ENCODE results near the gene MSRB3.
"Not testable (repeated sequence)": the region's sequence is repeated elsewhere in the genome, so short reads cannot be mapped to it uniquely, and the experiment has no call there.

MSRB3 gene

DNA sequence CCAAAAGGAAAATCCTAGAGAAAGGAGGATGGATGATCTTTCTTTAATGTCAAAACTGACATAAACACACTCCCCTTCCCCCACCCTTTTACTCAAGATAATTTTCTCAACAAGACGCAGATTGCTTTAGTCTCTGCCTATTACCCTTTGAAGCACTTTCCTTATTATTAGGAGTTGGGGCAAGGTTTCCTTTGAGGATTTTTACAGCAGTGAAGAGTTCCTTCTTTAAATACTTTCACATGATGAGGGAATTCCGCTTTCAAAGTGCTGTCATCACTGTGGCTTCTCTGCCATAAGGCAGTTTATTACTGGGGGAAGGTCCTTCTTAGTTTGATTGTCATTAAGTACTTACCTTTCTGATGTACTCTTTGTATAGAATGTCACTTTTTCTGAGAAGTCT is 172.1 kb downstream of the MSRB3 start:
- DNase-seq (ENCODE audit: low read depth in 3 of 3, low spot score in 1 of 3), result no peak

DNA sequence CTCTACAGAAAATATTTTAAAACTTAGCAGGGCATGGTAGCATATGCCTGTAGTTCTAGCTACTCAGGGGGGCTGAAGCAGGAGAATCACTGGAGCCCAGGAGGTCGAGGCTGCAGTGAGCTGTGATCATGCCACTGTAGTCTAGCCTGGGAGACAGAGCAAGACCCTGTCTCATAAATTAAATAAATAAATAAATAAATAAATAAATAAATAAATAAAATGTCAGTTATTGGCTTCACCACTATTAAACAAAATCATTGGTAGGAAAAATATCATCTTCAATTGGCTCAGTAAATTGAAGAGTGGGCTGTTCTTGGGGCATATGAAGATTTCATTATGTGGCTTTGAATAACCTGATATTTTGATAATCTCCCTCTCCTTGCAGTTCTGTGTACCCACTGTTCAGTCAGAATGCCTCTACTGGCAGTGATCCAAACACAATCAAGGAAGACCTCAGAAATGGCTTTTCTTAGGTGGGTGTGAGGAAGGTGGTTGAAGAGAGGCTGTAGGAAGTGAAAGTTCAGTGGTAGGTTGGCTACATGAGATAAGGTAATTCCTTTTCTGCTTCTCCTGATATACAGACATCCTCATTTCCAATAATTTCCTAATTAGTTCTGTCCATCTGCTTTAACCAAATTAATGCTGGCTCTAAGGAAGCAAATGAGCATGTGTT is 175.8 kb downstream of the MSRB3 start:
- no peak for DNase-seq (ENCODE audit: low read depth in 3 of 3, low spot score in 1 of 3)

GRCh38 chr12:65457341-65457740 is 178.9 kb downstream of the MSRB3 start:
- not testable (repeated sequence) for DNase-seq (ENCODE audit: low read depth in 3 of 3, low spot score in 1 of 3)

GRCh38 chr12:65458718-65459117 is 180.2 kb downstream of the MSRB3 start:
- no peak for DNase-seq (ENCODE audit: low read depth in 3 of 3, low spot score in 1 of 3)

GRCh38 chr12:65459545-65459944 is 181.1 kb downstream of the MSRB3 start:
- no peak for DNase-seq (ENCODE audit: low read depth in 3 of 3, low spot score in 1 of 3)

GRCh38 chr12:65460063-65460462 is 181.6 kb downstream of the MSRB3 start:
- DNase-seq (ENCODE audit: low read depth in 3 of 3, low spot score in 1 of 3), result no peak

DNA sequence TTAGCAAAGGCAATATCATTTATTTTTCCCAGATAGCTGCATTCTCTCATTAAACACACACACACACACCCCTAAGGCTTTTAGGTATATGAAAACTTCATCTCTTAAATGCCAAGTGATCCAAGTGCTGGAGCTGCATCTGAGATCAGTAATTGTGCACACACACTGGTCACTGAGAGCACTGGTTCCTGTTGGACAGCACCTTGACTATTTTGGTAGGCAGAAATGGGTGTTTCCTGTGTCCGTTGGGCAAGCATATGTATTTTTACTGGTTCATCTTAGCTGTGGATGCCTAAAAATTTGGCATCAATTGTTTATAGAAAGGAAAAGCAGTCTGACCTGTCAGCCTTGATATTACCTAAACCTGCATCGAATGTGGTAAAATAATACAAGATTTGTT is 182.5 kb downstream of the MSRB3 start:
- no peak for DNase-seq (ENCODE audit: low read depth in 3 of 3, low spot score in 1 of 3)

DNA sequence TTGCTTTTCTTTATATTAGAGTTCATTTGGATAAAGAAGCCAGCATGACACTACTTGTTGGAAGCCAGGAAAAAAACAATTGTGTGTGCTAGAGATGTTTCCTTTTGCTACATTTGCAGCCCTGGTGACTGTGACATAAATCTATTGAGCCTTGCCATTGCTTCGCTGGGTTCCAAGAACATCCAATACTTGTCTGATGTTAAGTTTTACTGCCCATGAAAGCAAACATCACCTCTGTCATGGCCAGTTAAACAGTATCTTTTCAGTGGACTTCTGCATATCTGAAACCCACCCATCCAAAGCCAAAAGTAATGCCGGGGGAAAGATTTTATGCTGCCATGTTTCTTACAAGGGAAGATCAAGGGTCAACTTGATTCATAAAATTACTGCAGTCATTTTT is 184.0 kb downstream of the MSRB3 start:
- DNase-seq (ENCODE audit: low read depth in 3 of 3, low spot score in 1 of 3), result no peak

GRCh38 chr12:65463082-65463481 is 184.6 kb downstream of the MSRB3 start:
- DNase-seq (ENCODE audit: low read depth in 3 of 3, low spot score in 1 of 3), result no peak

GRCh38 chr12:65463611-65464010 is 185.1 kb downstream of the MSRB3 start:
- DNase-seq (ENCODE audit: low read depth in 3 of 3, low spot score in 1 of 3), result no peak

GRCh38 chr12:65464930-65465329 is 186.4 kb downstream of the MSRB3 start:
- DNase-seq (ENCODE audit: low read depth in 3 of 3, low spot score in 1 of 3), result no peak

- no peak for DNase-seq (ENCODE audit: low read depth in 3 of 3, low spot score in 1 of 3)
These were observed 187.5 kb downstream of the MSRB3 start for GRCh38 chr12:65465766-65466547.

DNA sequence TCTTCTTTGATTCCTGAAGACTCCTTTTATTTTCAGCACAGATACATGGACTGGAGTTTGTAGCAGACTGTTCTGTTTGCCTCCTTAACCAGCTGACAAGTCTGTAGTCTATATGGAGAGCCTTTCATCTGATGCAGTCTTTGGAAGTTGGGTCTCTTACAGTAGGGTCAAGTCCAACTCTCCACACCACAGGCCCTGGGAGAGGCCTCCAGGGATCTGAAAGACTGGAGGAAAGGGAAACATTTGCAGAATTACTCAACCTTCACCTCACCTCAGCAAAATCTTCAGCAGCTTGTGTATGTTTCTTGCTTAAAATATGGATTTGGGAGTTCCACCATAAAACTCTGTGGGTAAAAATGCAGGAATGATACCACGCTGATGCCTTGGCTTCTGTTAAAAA is 188.4 kb downstream of the MSRB3 start:
- DNase-seq (ENCODE audit: low read depth in 3 of 3, low spot score in 1 of 3), result no peak

DNA sequence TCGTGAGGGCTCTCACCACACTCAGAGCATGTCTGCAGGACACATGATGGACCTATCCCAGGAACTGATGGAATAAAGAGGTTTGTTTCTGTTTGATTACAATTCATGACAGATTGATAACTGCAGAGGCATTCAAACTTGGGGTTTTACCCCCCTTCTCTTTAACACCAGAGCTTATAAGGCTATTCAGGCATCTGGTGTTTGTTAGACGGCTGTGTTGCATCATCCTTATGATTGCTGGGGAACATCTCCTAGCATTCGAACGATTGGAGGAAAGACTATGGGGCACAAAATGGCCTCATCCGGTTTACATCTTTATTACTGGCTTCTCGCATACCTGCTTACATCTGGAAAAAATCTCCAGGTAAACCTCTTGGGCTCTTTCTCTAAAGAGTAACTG is 191.8 kb downstream of the MSRB3 start:
- no peak for DNase-seq (ENCODE audit: low read depth in 3 of 3, low spot score in 1 of 3)

GRCh38 chr12:65472079-65472478 is 193.6 kb downstream of the MSRB3 start:
- no peak for DNase-seq (ENCODE audit: low read depth in 3 of 3, low spot score in 1 of 3)

DNA sequence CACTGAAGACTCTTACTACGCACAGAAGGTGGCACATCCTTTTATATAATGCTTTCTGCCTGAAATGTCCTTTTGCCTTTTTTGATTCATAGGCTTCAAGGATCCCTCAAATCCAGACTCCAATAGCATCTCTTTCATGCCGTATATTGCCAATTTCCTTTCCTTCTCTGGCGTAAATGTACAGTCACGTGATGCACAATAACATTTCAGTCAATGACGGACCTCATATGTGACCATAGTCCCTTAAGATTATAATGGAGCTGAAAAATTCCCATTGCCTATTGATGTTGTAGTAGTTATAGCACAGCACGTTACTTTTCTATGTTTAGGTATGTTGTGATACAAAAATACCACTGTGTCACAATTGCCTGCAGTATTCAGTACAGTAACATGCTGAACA is 196.3 kb downstream of the MSRB3 start:
- DNase-seq (ENCODE audit: low read depth in 3 of 3, low spot score in 1 of 3), result no peak

DNA sequence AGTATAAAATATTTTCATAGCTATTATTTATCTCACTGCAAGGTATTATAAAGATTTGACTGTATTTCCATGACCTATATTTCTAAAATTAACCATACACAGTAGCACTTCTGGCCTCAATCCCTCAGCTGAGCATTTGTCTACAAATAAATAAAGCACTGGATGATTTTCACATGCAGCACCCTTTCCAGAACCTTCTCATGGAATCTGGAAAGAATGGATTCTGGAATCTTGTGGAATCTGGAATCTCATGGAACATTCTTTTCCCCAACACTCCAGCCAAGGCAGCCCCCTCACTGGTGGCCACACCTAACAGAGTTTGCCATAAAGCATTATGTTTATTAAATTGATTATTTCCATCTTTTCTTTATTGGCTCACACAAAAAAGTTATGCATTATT is 199.2 kb downstream of the MSRB3 start:
- no peak for DNase-seq (ENCODE audit: low read depth in 3 of 3, low spot score in 1 of 3)

GRCh38 chr12:65483891-65484516 is 205.5 kb downstream of the MSRB3 start:
- DNase-seq (ENCODE audit: low read depth in 3 of 3, low spot score in 1 of 3), result not testable (repeated sequence)

GRCh38 chr12:65488197-65488596 is 209.7 kb downstream of the MSRB3 start:
- DNase-seq (ENCODE audit: low read depth in 3 of 3, low spot score in 1 of 3), result no peak

- no peak for DNase-seq (ENCODE audit: low read depth in 3 of 3, low spot score in 1 of 3)
These were observed 211.8 kb downstream of the MSRB3 start for GRCh38 chr12:65490250-65490649.

DNA sequence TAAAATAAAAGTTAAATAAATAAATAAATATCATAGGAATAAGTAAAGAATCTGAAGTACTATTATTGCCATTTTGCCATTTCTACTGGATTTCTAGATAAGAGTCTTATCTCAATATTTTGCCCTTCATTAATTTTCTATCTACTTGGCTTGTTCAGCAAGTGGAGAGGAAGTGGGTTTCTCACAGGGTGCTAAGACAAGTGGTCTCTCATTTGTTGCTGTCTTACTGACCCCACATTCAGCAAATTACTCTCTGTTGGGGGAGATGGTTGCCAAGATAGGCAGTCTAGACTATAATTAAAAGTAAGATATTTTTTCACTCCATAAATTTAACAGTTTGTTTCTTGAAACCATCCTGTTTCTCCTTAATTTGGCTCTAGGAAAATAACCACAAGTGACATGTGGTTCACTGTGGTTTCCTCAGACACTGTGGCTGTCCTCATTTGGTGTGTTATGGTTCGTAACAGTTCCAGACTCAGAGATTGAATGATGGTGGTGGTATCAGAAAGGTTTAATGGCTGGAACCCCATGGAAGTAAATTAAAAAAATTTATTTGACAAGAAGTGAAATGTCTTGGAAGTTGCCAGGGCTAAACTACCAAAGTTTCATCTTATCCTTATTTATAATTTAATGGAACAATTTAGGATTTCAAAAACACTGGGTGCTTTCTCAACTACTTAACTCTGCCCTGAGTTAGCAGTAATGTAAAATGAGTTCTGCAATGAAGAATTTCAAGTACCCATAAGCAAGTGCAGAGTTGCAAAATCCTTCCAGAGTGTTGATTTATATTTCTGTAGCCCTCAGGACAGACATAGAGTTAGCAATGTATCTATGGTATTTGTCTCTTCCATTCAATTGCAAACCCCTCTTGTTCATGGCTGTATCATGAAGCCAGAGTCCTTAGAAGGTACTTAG is 214.8 kb downstream of the MSRB3 start:
- no peak for DNase-seq (ENCODE audit: low read depth in 3 of 3, low spot score in 1 of 3)

Measured in stimulated activated CD4-positive, alpha-beta T cell treated with anti-CD3 and anti-CD28 coated beads, TNF-alpha, amount 100 ng/mL, for 1 hour (primary cell).